Liver (tissue), 9 donors: ENCODE measurements around the gene ARAP1. TPM values are rescaled to one million over a fixed set of nuclear protein-coding genes. Genes with fewer than 3 reads are reported as not detected.
A peak's percentile ranks its signal among the peaks of the same experiment; 100 is the strongest.

Source experiments
- DNase-seq: peaks from one replicate; pipeline ENCODE4 v3.0.0-alpha.2; 2017; ENCODE audit warnings: low spot score
- H3K27ac ChIP-seq, 2 donors: one replicate each; pipeline ENCODE4 v1.7.0; 2013; ENCODE audit warnings: inconsistent platforms in 2 of 2, low read length in 2 of 2, control low read depth in 1 of 2, low read depth in 1 of 2, mild to moderate bottlenecking in 1 of 2
- H3K27me3 ChIP-seq, 4 donors: one replicate each; pipeline versions ENCODE4 v1.6.1 to v1.7.0; 2013; ENCODE audit warnings: low read length in 3 of 4, inconsistent platforms in 1 of 4, mild to moderate bottlenecking in 1 of 4, moderate library complexity in 1 of 4; ENCODE audit not compliant: control insufficient read depth in 4 of 4, insufficient read depth in 4 of 4
- H3K36me3 ChIP-seq, 4 donors: one replicate each; pipeline versions ENCODE4 v1.6.1 to v1.7.0; 2013; ENCODE audit warnings: low read length in 3 of 4, mild to moderate bottlenecking in 3 of 4, low read depth in 1 of 4, moderate library complexity in 1 of 4; ENCODE audit not compliant: control insufficient read depth in 4 of 4, insufficient read depth in 3 of 4
- H3K4me1 ChIP-seq, 4 donors: one replicate each; pipeline versions ENCODE4 v1.6.1 to v1.7.0; 2013; ENCODE audit warnings: low read length in 3 of 4, mild to moderate bottlenecking in 3 of 4, moderate library complexity in 1 of 4; ENCODE audit not compliant: control insufficient read depth in 4 of 4, insufficient read depth in 4 of 4
- H3K4me3 ChIP-seq, 3 donors: one replicate each; pipeline versions ENCODE4 v1.6.1 to v1.7.0; 2013; ENCODE audit warnings: low read length in 3 of 3, control low read depth in 1 of 3, low read depth in 1 of 3, mild to moderate bottlenecking in 1 of 3
- H3K9ac ChIP-seq, 2 donors: one replicate each; pipeline ENCODE4 v1.7.0; 2013; ENCODE audit warnings: low read length in 2 of 2, mild to moderate bottlenecking in 2 of 2, moderate library complexity in 2 of 2, control low read depth in 1 of 2, low read depth in 1 of 2
- H3K9me3 ChIP-seq, 4 donors: one replicate each; pipeline versions ENCODE4 v1.6.1 to v1.7.0; 2013; ENCODE audit warnings: low read length in 3 of 4; ENCODE audit not compliant: control insufficient read depth in 4 of 4
- CTCF ChIP-seq: fragments of 150-350 bp; IDR thresholded peaks from 2 replicates; pipeline ENCODE4 v1.5.1; 2017; ENCODE audit warnings: improper control_type of control experiment, low read depth, low read length; ENCODE audit not compliant: missing input control
- EGR1 ChIP-seq, 2 donors: IDR thresholded peaks; 2 replicates each; pipeline ENCODE4 v1.6.1; 2016 to 2018; ENCODE audit warnings: antibody characterized with exemption in 2 of 2, low read depth in 2 of 2
- FOXA1 ChIP-seq: IDR thresholded peaks from 2 replicates; pipeline ENCODE4 v1.6.1; 2016; ENCODE audit warnings: antibody characterized with exemption
- FOXA2 ChIP-seq: IDR thresholded peaks from 2 replicates; pipeline ENCODE4 v1.6.1; 2016; ENCODE audit warnings: antibody characterized with exemption
- GABPA ChIP-seq, 2 donors: IDR thresholded peaks in 1 of 2; conservative IDR thresholded peaks in 1 of 2; 2 replicates each; pipeline ENCODE4 v1.6.1; 2016; ENCODE audit warnings: antibody characterized with exemption in 2 of 2, mild to moderate bottlenecking in 1 of 2, moderate library complexity in 1 of 2
- HNF4G ChIP-seq: IDR thresholded peaks from 2 replicates; pipeline ENCODE4 v1.6.1; 2016; ENCODE audit warnings: antibody characterized with exemption
- JUND ChIP-seq, 2 donors: IDR thresholded peaks; 2 replicates each; pipeline ENCODE4 v1.6.1; 2016; ENCODE audit warnings: antibody characterized with exemption in 2 of 2
- NR2F2 ChIP-seq: IDR thresholded peaks from 2 replicates; pipeline ENCODE4 v1.6.1; 2016; ENCODE audit warnings: antibody characterized with exemption
- RAD21 ChIP-seq, 2 donors: IDR thresholded peaks; 2 replicates each; pipeline ENCODE4 v1.6.1; 2016; ENCODE audit warnings: antibody characterized with exemption in 2 of 2, mild to moderate bottlenecking in 2 of 2
- RXRA ChIP-seq, 2 donors: IDR thresholded peaks; 2 replicates each; pipeline ENCODE4 v1.6.1; 2017 to 2018; ENCODE audit warnings: antibody characterized with exemption in 2 of 2, mild to moderate bottlenecking in 1 of 2
- SP1 ChIP-seq: IDR thresholded peaks from 2 replicates; pipeline ENCODE4 v1.6.1; 2018; ENCODE audit warnings: antibody characterized with exemption, mild to moderate bottlenecking
- YY1 ChIP-seq: IDR thresholded peaks from 2 replicates; pipeline ENCODE4 v1.6.1; 2016; ENCODE audit warnings: antibody characterized with exemption, mild to moderate bottlenecking
- ZBTB33 ChIP-seq: IDR thresholded peaks from 2 replicates; pipeline ENCODE4 v1.6.1; 2016; ENCODE audit warnings: antibody characterized with exemption
- WGBS: extraction: QIAGEN DNeasy Blood & Tissue Kit; methylation state at CpG from one replicate; pipeline ENCODE4 v1.1.7; 2013; 5-methylcytosine and 5-hydroxymethylcytosine counted together
- polyA plus RNA-seq, 2 donors: library from polyadenylated mRNA; stranded (reverse) in 1 of 2; unstranded in 1 of 2; fragments of 200-250 nt in 1 of 2; fragments of >200 nt in 1 of 2; fragmentation: Nextera tagmentation in 1 of 2; extraction: Ambion mirVana in 1 of 2; gene quantifications; one replicate each; pipeline versions ENCODE4 v1.2.1 to v1.2.3, GENCODE V29; 2013 to 2015
- total RNA-seq, 2 donors: library from RNA; depleted of rRNA; stranded (reverse); fragments of >200 nt; gene quantifications; one replicate each; pipeline ENCODE4 v1.2.3, GENCODE V29; 2014
- TF ChIP-seq, protein P1 (sequence below): IDR thresholded peaks from 2 replicates; pipeline ENCODE4 v1.6.1; 2016; ENCODE audit warnings: antibody characterized with exemption
- TF ChIP-seq, protein P2 (sequence below): IDR thresholded peaks from 2 replicates; pipeline ENCODE4 v1.6.1; 2016; ENCODE audit warnings: antibody characterized with exemption, mild to moderate bottlenecking
- TF ChIP-seq, protein P3 (sequence below): IDR thresholded peaks from 2 replicates; pipeline ENCODE4 v1.6.1; 2016; ENCODE audit warnings: antibody characterized with exemption
- donor health status: healthy.
- donor health status: healthy.
- donor health status: healthy.
- donor health status: healthy.
- donor health status: healthy.

The ARAP1 gene
- total RNA-seq, result 10 to 100 TPM; 59.8 to 77.8 TPM
- 10 to 100 TPM; 14.4 to 27.2 TPM for polyA plus RNA-seq

- peak within 1 kb of the TSS; percentile 5 to 63 (median 62) for H3K4me3 ChIP-seq
- H3K4me1 ChIP-seq, result peaks cover 4 to 42% (median 32%) of the 10 kb centered on the region in 4 donors
- no peaks in the 10 kb centered on the region for H3K27me3 ChIP-seq
- no peaks in the 10 kb centered on the region for H3K9me3 ChIP-seq
- TF ChIP-seq, protein P1, sequence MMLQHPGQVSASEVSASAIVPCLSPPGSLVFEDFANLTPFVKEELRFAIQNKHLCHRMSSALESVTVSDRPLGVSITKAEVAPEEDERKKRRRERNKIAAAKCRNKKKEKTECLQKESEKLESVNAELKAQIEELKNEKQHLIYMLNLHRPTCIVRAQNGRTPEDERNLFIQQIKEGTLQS, result no peak
- TF ChIP-seq RXRA (IDR thresholded peaks at IDR 0.05) (peak in 1 of 2 donors; percentile 6), CTCF (no peak), FOXA1 (no peak), SP1 (no peak)
- TF ChIP-seq, protein P2, sequence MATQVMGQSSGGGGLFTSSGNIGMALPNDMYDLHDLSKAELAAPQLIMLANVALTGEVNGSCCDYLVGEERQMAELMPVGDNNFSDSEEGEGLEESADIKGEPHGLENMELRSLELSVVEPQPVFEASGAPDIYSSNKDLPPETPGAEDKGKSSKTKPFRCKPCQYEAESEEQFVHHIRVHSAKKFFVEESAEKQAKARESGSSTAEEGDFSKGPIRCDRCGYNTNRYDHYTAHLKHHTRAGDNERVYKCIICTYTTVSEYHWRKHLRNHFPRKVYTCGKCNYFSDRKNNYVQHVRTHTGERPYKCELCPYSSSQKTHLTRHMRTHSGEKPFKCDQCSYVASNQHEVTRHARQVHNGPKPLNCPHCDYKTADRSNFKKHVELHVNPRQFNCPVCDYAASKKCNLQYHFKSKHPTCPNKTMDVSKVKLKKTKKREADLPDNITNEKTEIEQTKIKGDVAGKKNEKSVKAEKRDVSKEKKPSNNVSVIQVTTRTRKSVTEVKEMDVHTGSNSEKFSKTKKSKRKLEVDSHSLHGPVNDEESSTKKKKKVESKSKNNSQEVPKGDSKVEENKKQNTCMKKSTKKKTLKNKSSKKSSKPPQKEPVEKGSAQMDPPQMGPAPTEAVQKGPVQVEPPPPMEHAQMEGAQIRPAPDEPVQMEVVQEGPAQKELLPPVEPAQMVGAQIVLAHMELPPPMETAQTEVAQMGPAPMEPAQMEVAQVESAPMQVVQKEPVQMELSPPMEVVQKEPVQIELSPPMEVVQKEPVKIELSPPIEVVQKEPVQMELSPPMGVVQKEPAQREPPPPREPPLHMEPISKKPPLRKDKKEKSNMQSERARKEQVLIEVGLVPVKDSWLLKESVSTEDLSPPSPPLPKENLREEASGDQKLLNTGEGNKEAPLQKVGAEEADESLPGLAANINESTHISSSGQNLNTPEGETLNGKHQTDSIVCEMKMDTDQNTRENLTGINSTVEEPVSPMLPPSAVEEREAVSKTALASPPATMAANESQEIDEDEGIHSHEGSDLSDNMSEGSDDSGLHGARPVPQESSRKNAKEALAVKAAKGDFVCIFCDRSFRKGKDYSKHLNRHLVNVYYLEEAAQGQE, result no peak
- WGBS, result 2% methylated on average over 51 of the region's 51 CpGs
- H3K27ac ChIP-seq, result peak within 1 kb of the TSS; percentile 16 to 65
- peak within 1 kb of the TSS in 1 of 2 donors; percentile 42 for H3K9ac ChIP-seq
- peaks cover 5 to 13% (median 11%) of the 10 kb centered on the region in 4 donors for H3K36me3 ChIP-seq
- peak; percentile 77 for DNase-seq
Measured at GRCh38 chr11:72752088-72752914, at the start of gene ARAP1. TSS of gene ARAP1 (minus strand) at chr11:72752408. CDS start at chr11:72727128, 25,280 bp downstream.

DNA sequence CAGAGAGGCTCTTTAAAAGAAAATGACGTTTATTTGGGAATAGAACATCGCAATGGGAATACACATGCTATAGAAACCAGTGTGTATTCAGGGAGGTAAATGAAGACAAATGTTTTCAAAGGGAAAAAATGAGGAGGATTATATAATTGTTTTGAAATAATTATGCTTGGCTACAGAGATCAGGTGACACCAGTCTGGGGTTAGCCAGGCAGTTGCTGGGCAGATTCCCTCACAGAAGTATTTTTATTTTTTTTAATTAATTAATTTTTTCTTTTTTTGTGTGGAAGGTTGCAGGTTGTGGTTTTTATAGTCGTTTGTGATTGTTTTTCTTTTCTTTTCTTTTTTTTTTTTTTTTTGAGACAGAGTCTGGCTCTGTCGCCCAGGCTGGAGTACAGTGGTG is 47.2 kb upstream of the ARAP1 start:
- H3K4me3 ChIP-seq, result no peak overlapping the region
- TF ChIP-seq, protein P3, sequence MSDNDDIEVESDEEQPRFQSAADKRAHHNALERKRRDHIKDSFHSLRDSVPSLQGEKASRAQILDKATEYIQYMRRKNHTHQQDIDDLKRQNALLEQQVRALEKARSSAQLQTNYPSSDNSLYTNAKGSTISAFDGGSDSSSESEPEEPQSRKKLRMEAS, result no peak
- TF ChIP-seq FOXA2 (no peak), RAD21 (IDR thresholded peaks at IDR 0.05) (no peak), SP1 (no peak), FOXA1 (no peak), YY1 (no peak), JUND (IDR thresholded peaks at IDR 0.05) (no peak), HNF4G (no peak), EGR1 (IDR thresholded peaks at IDR 0.05; ENCODE audit: low read depth in 2 of 2) (no peak), GABPA (IDR thresholded peaks at IDR 0.05 in 1 of 2, conservative IDR thresholded peaks at IDR 0.05 in 1 of 2) (no peak), ZBTB33 (no peak), NR2F2 (no peak)
- TF ChIP-seq, protein P2, result no peak
- H3K4me1 ChIP-seq, result peaks cover 0 to 4% (median 3%) of the 10 kb centered on the region in 4 donors
- H3K27me3 ChIP-seq, result no peaks in the 10 kb centered on the region
- 75% methylated on average over 4 of the region's 4 CpGs for WGBS
- H3K27ac ChIP-seq, result no peak overlapping the region
- DNase-seq, result no peak
- no peak overlapping the region for H3K9ac ChIP-seq
- no peaks in the 10 kb centered on the region for H3K9me3 ChIP-seq
- no peaks in the 10 kb centered on the region for H3K36me3 ChIP-seq
